IPS-18c (cell line): ENCODE data around the gene GTF3C1.

Experiments
- H3K4me3 ChIP-seq: 2 replicates; pipeline ENCODE4 v1.7.0; 2013; ENCODE audit warnings: low read depth, mild to moderate bottlenecking, low read length, moderate library complexity; ENCODE audit not compliant: insufficient read depth
- H3K9me3 ChIP-seq: one replicate; pipeline ENCODE4 v1.6.1; 2013; ENCODE audit warnings: mild to moderate bottlenecking, low read length, moderate library complexity; ENCODE audit not compliant: control insufficient read depth, insufficient read depth

The GTF3C1 gene, protein sequence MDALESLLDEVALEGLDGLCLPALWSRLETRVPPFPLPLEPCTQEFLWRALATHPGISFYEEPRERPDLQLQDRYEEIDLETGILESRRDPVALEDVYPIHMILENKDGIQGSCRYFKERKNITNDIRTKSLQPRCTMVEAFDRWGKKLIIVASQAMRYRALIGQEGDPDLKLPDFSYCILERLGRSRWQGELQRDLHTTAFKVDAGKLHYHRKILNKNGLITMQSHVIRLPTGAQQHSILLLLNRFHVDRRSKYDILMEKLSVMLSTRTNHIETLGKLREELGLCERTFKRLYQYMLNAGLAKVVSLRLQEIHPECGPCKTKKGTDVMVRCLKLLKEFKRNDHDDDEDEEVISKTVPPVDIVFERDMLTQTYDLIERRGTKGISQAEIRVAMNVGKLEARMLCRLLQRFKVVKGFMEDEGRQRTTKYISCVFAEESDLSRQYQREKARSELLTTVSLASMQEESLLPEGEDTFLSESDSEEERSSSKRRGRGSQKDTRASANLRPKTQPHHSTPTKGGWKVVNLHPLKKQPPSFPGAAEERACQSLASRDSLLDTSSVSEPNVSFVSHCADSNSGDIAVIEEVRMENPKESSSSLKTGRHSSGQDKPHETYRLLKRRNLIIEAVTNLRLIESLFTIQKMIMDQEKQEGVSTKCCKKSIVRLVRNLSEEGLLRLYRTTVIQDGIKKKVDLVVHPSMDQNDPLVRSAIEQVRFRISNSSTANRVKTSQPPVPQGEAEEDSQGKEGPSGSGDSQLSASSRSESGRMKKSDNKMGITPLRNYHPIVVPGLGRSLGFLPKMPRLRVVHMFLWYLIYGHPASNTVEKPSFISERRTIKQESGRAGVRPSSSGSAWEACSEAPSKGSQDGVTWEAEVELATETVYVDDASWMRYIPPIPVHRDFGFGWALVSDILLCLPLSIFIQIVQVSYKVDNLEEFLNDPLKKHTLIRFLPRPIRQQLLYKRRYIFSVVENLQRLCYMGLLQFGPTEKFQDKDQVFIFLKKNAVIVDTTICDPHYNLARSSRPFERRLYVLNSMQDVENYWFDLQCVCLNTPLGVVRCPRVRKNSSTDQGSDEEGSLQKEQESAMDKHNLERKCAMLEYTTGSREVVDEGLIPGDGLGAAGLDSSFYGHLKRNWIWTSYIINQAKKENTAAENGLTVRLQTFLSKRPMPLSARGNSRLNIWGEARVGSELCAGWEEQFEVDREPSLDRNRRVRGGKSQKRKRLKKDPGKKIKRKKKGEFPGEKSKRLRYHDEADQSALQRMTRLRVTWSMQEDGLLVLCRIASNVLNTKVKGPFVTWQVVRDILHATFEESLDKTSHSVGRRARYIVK (N-terminal part only)

DNA sequence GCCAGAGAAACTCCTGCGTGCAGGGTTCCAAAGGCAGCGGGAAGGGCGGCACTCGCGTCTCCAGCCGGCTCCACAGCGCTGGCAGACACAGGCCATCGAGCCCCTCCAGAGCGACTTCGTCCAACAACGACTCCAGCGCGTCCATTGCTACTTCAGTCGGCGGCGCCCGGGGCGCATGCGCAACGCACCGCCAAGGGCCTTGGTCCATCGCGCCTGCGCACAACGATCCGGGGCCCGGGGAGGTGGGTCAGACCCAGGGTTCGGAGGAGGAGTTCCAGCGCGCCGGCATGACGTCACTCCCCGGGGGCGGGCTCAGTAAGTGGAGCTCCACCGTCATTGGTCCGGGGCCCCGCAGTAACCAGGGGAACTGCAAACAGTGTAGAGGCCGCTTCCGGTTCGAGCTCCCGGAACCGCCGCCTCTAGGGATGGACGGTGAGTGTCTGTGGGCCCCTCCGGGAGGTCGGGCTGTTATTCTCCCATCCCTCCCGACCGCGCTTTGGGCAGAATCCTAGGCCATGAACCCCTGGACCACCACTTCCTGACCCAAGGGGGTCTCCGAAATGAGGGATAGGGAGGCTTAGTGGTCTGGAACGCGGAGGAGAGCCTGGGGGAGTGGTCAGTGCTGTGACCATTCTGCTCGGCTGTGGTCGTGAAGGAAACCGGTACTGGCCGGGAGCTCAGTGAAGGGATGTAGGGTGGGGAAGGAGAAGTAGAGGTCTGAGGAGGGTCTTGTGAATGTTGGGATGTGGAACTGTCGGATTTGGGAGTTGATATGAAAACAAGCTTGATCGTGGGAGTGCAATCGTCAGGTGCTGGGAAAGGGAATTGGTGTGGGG is at the start of gene GTF3C1, which contains the start of gene KATNIP:
Gene GTF3C1 (minus strand): TSS at position 168 of the 836 bp plus-strand sequence. CDS start 23 bp downstream, at position 145.
Gene KATNIP (plus strand): TSS at position 399 of the 836 bp plus-strand sequence. CDS start 27 bp downstream, at position 426.
- Histone ChIP-seq H3K4me3 (peak within 1 kb of the TSS; percentile 99), H3K9me3 (no peaks in the 10 kb centered on the region)

DNA sequence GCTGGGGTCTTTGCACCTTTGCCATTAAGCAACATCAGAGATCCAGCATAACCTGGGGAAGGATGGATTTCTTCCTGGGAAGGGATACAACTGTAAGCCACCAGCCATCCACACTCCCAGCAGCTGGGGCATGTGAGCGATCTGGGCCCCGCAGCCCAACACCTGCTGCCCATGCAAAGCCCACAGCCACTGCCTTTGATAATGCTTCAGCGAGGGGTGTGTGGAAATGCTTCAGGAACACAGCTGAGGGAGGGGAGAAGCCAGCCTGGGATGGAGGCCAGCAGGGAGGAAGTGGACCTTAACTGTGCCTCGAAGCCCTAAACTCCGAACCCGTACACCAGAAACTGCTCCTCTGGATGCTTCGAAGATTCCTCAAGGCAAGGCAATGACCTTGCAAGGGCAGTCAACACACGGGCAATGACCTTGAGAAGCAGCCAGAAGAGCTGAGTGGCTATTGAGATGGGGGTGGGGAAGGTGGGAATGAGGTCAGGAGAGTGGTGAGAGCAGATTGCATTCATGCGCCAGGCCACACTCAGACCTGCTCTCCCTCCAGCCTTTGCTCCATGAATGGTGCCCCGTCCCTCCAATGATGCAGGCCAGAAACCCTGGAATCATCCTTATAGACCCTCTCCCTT is 49.3 kb upstream of the GTF3C1 start:
- Histone ChIP-seq H3K4me3 (no peak overlapping the region), H3K9me3 (no peaks in the 10 kb centered on the region)

DNA sequence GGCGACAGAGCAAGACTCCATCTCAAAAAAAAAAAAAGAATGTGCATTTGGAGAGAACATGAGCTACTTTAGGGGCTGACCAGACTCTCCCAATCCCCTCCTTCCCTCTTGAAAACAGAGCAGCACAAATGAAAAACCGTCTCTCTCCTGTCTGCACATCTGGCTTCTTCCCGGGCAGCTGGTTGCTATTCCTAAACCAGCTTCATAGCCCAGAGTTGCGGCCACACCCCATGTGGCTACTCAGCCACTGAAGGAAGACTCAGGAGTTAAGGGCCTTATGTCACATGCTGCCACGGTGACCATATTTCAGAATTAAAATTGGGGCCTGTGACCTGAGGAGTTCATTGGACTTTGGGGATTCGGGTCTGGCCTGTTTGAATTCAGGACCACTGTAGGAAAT is 48.5 kb upstream of the GTF3C1 start:
- no peak overlapping the region for H3K4me3 ChIP-seq

DNA sequence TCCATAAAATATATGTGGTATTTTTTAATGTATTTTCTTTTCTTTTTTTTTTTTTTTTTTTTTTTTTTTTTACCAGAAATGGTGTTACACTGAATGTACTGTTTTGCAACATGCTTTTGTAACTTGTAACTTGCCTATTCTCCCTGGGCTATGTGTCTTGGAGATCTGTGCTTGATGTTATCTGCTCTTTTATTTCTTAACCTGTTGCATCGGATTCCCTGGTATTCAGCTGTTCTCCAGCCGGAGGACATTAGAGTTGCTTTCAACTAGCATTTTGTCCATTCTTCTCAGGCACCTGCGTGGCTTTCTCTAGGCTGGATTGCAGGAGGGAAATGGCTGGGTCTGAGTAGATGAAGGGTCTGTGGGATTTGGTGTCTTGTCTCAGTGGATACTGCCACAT is 47.6 kb upstream of the GTF3C1 start:
- no peak overlapping the region for H3K4me3 ChIP-seq
- no peaks in the 10 kb centered on the region for H3K9me3 ChIP-seq

More for the DNA sequence above, 48.5 kb upstream of the GTF3C1 start:
- H3K9me3 ChIP-seq: no peaks in the 10 kb centered on the region

DNA sequence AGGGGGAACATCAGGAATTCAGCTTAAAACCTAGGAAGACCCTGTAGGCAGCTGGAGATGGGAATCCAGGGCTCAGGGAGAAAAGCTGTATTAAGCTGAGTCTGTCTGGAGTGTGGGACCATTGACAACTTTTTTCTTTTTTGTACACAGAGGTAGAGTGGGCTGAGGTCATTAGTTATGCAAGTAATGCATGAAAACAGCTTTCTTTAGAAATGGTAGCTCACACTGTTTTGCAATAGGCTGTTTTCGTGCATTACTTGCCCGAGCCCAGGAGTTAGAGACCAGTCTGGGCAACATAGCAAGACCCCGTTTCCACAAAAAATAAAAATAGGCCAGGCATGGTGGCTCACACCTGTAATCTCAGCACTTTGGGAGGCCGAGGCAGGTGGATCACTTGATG is 46.7 kb upstream of the GTF3C1 start:
- Histone ChIP-seq H3K9me3 (no peaks in the 10 kb centered on the region), H3K4me3 (no peak overlapping the region)

DNA sequence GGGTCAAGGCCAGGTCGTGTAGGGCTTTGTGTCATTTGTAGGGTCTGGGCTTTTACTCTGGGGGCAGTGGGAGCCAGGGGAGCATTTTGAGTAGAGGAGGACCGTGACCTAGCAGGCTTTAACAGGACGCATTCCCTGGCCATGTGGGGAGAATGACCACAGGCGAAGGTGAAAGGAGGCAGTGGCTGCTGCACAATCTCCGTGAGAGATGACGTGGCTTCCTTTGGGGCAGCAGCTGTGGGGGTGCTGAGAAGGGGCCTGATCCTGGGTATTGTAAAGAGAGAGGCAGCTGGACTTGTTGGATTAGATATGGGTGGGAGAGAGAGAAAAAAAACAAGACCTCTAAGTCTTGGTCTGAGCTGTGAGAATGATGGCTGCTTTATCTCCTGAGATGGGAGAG is 46.3 kb upstream of the GTF3C1 start:
- Histone ChIP-seq H3K4me3 (no peak overlapping the region), H3K9me3 (no peaks in the 10 kb centered on the region)

DNA sequence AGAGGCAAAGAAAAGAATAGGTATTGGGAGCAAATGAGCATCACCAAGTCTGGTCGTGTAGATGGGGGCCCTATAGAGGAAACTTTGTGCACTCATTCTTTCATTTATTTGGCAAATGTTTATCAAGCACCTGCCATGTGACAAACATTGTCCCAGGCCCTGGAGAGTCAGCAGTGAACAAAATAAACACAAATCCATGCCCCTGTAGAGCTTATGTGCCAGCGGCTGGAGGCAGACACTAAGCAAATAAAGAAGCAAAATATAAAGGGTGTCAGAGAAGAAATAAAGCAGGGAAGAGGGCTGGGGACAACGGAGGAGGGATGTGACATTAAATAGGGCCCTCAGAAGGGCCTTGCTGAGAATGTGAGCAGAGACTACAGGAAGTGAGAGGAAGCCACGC is 45.8 kb upstream of the GTF3C1 start:
- H3K9me3 ChIP-seq: no peaks in the 10 kb centered on the region

DNA sequence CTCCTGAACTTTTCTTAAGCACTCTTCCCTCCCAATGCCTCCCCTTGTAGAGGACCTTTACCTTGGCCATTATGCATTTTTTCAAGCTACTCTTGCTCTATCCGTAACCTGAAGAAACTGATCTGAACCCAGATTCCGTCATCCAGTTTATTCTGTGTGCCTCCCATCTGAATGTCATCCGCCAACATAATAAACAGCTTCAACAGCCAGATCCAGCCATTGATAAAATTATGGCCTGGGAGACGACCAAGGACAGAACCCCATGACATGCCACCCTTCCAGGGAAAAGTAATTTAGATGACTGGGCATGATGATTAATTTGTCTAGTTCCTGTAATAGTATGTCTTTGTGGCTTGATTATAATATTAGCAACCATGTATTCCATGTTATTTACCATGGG is 42.1 kb upstream of the GTF3C1 start:
- Histone ChIP-seq H3K9me3 (no peaks in the 10 kb centered on the region), H3K4me3 (no peak overlapping the region)

More for the DNA sequence above, 45.8 kb upstream of the GTF3C1 start:
- no peak overlapping the region for H3K4me3 ChIP-seq

DNA sequence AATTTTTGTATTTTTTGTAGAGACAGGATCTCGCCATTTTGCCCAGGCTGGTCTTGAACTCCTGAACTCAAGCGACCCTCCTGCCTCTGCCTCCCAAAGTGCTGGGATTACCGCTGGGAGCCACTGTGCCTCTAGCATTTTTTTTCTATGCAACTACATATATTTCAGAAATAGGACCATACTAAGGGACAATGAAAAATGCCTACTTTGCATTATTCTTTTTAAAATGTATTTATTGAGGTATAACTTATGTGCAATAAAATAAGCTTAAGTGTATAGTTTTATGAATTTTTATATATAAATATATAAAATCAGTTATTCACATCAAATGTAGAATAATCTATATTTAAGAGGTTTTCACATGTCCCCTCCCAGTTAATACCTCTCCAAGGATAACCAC is 38.3 kb upstream of the GTF3C1 start:
- no peaks in the 10 kb centered on the region for H3K9me3 ChIP-seq
- H3K4me3 ChIP-seq: no peak overlapping the region

DNA sequence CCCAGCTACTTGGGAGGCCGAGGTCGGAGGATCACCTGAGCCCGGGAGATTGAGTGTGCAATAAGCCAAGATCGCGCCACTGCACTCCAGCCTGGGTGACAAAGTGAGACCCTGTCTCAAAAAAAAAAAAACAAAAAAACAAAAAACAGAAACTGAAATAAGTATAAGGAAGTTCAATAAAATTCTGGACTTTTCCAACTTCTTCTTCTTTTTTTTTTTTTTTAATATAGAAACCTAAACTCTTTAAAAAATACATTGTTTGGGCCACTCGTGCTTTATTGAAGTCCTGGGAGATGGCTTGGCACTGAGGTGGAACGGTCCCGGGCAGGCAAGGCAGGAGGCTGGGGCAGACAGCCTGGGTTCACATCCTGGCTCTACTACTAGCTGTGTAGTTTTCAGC is 37.0 kb upstream of the GTF3C1 start:
- H3K9me3 ChIP-seq: no peaks in the 10 kb centered on the region
- H3K4me3 ChIP-seq: no peak overlapping the region

DNA sequence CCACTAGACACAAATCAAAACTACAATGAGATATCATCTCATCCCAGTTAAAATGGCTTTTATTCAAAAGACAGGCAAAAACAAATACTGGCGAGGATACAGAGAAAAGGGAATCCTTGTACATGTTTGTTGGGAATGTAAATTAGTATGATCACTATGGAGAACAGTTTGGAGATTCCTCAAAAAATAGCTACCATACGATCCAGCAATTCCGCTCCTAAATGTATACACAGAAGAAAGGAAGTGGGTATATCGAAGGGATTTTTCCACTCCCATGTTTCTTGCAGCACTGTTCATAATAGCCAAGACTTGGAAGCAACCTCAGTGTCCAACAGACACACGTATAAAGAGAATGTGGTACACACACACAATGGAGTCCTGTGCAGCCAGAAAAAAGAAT is 35.5 kb upstream of the GTF3C1 start:
- Histone ChIP-seq H3K4me3 (no peak overlapping the region), H3K9me3 (no peaks in the 10 kb centered on the region)

DNA sequence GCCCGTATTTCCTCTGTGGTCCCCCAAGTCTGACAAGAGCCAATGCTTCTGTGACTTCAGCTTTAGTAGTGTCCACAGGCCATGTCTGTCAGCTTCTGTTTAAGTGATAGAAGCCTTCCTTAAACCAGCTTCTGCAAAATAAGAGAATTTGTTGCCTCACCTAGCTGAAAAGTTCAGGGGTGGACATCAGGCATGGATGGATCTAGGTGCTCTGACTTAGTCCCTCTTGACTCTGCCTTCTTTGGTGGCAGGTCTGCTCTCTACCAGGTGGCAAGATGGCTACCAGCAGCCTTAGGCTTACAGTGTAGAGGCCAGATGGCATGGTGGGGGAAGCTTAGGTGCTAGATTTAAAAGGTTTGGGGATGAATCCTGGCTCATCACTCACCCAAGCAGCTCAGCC is 33.9 kb upstream of the GTF3C1 start:
- Histone ChIP-seq H3K4me3 (no peak overlapping the region), H3K9me3 (no peaks in the 10 kb centered on the region)

DNA sequence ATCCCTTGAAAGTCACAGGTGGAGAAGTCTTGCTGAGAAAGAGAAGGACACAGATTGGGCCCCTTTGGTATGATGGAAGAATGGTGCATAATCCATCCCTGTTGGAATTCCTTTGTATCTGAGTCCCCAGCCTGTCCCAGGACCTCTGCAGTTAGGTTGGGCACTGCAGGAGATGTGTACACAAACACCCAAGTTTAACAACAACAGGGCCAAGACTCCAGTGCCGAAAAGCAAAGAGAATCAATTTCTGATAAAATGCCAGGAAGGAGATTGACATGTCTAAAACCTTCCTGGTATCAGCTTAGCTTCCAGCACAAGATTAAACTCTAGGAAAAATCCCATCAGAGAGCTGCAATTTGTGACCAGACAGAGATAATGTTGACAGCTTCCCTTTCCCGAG is 33.2 kb upstream of the GTF3C1 start:
- no peak overlapping the region for H3K4me3 ChIP-seq
- H3K9me3 ChIP-seq: no peaks in the 10 kb centered on the region

DNA sequence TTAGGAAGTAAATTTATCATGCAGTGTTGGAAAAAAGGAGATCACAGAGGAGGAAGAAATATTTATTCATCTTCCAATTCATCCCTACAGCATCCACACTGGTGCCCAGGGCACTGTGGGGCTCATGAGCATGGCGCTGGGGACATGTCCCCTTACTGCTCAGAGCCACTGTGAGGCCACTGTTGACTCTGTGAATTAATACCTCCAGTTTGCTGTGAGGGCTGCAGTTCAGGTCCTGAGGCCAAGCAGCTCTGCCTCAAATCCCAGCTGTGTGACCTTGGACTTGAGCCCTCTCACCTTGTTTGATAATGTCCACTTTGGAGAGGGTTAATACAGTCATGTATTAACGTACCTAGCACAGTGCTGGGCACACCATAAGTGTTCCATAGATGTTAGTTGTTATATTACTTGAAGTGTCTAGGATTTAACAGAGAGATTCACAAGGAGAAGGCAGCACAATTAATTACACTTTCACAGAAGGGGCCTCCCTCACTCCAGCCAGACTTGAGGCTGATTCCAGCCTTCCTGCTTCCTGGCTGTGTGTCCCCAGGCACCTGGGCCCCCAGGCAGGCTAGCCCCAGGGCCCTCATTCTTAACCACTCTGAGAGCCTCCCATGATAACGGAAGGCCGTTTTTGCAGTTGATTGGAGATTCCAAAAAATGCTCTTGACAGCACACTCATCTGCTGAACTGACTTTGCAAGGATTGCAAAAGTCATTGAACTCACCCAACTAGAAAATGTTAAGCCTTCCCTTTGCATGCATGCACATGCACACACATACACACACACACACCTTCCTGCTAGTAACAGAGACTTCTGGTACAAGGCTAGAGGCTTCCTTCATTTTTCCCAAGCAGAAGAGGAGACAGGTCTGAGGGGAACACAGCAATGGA is 29.6 kb upstream of the GTF3C1 start:
- no peak overlapping the region for H3K4me3 ChIP-seq
- no peaks in the 10 kb centered on the region for H3K9me3 ChIP-seq

DNA sequence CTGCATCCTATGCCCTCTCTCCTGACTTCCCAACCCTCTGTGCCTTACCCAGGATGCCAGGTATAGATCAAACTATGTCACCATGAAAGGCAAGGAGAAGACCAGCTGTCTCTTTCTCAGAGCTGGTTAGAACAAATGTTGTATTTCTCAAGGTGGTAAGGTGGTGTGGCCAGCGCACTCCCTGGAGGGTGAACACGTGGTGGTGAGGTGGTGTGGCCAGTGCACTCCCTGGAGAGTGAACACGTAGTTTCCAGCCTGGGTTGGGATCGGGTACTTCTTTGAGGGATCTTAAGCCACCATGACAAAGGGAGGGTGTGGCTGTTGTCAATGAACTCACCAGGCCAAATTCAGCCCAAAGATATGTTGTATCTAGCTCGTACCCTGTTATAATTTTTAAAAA is 27.0 kb upstream of the GTF3C1 start:
- Histone ChIP-seq H3K4me3 (no peak overlapping the region), H3K9me3 (no peaks in the 10 kb centered on the region)
